Activated CD8-positive, alpha-beta memory T cell treated with anti-CD3 and anti-CD28 coated beads, Interleukin-2, amount 50 U/mL, for 48 hours (primary cell): ENCODE measurements around the gene CEP57L1.

Source experiments
- DNase-seq: peaks from one replicate; pipeline ENCODE4 v3.0.0-alpha.2; 2020

Gene CEP57L1

GRCh38 chr6:109095036-109095834, at the start of gene CEP57L1:
Gene CEP57L1, plus strand, starts transcription at chr6:109095507. Its CDS starts 49,715 bp downstream, at chr6:109145222.
- DNase-seq, result peak; percentile 97

GRCh38 chr6:109048176-109048575, 47.1 kb upstream of the CEP57L1 start:
- no peak for DNase-seq

GRCh38 chr6:109048670-109049415, 46.5 kb upstream of the CEP57L1 start:
- no peak for DNase-seq

- DNase-seq, result no peak
Measured at GRCh38 chr6:109050012-109050411, 45.3 kb upstream of the CEP57L1 start.

GRCh38 chr6:109050447-109051102, 44.7 kb upstream of the CEP57L1 start:
- no peak for DNase-seq

GRCh38 chr6:109051301-109052017, 43.8 kb upstream of the CEP57L1 start:
- no peak for DNase-seq

GRCh38 chr6:109052018-109052651, 43.2 kb upstream of the CEP57L1 start:
- no peak for DNase-seq

GRCh38 chr6:109052852-109053251, 42.5 kb upstream of the CEP57L1 start:
- DNase-seq, result no peak

GRCh38 chr6:109053336-109053735, 42.0 kb upstream of the CEP57L1 start:
- no peak for DNase-seq

GRCh38 chr6:109055771-109056235, 39.5 kb upstream of the CEP57L1 start:
- no peak for DNase-seq

GRCh38 chr6:109056661-109057060, 38.6 kb upstream of the CEP57L1 start:
- DNase-seq, result no peak

GRCh38 chr6:109058620-109059019, 36.7 kb upstream of the CEP57L1 start:
- no peak for DNase-seq

- no peak for DNase-seq
Measured at GRCh38 chr6:109059153-109059552, 36.2 kb upstream of the CEP57L1 start.

GRCh38 chr6:109059571-109060021, 35.7 kb upstream of the CEP57L1 start:
- no peak for DNase-seq

GRCh38 chr6:109060571-109060970, 34.7 kb upstream of the CEP57L1 start:
- DNase-seq, result no peak

- no peak for DNase-seq
Measured at GRCh38 chr6:109062216-109062615, 33.1 kb upstream of the CEP57L1 start.

GRCh38 chr6:109062767-109063352, 32.4 kb upstream of the CEP57L1 start:
- no peak for DNase-seq

GRCh38 chr6:109069746-109070145, 25.6 kb upstream of the CEP57L1 start:
- DNase-seq, result no peak

- DNase-seq, result no peak
Measured at GRCh38 chr6:109071125-109071917, 24.0 kb upstream of the CEP57L1 start.

GRCh38 chr6:109073344-109074132, 21.8 kb upstream of the CEP57L1 start:
- DNase-seq, result no peak
